ENCODE data around the gene HIBADH. TPM values are rescaled to one million over a fixed set of nuclear protein-coding genes. Genes with fewer than 3 reads are reported as not detected.

HIBADH gene
- total RNA-seq, 2 donors from 2014 or later = 28.2 to 44.4 TPM

DNA sequence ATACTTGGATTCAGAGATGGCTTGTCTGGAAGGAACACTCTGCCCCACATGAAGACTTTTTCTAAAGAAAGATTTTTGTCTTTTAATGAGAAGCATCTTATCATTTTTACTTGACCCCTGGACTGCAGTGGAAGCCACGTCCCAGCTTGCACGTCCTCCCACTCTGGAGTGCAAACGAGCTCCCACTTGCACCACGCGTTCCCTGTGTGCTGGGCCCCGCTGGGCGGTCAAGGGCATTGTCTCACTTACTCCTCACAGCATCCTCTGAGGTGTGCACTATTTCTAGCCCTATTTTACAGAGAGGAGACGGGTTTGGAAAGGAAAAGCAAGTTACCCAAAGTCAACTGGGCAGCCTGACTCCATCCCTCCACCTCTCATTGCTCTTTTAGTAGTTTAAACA lies 175.2 kb downstream of the HIBADH start:
- no peak overlapping the region for H3K9ac ChIP-seq (ENCODE audit: low read depth in 2 of 2, low read length in 2 of 2)
- H3K9me3 ChIP-seq = no peaks in the 10 kb centered on the region
- H3K4me3 ChIP-seq = no peak overlapping the region
- intact Hi-C loops (cut with DNase I) = no loop called here
- TF ChIP-seq, protein P1, sequence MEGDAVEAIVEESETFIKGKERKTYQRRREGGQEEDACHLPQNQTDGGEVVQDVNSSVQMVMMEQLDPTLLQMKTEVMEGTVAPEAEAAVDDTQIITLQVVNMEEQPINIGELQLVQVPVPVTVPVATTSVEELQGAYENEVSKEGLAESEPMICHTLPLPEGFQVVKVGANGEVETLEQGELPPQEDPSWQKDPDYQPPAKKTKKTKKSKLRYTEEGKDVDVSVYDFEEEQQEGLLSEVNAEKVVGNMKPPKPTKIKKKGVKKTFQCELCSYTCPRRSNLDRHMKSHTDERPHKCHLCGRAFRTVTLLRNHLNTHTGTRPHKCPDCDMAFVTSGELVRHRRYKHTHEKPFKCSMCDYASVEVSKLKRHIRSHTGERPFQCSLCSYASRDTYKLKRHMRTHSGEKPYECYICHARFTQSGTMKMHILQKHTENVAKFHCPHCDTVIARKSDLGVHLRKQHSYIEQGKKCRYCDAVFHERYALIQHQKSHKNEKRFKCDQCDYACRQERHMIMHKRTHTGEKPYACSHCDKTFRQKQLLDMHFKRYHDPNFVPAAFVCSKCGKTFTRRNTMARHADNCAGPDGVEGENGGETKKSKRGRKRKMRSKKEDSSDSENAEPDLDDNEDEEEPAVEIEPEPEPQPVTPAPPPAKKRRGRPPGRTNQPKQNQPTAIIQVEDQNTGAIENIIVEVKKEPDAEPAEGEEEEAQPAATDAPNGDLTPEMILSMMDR (IDR thresholded peaks at IDR 0.05) = no peak
- H3K36me3 ChIP-seq = no peaks in the 10 kb centered on the region
- DNase-seq = no peak
- H3K4me1 ChIP-seq = no peaks in the 10 kb centered on the region
- H3K27me3 ChIP-seq = no peaks in the 10 kb centered on the region
- no peak overlapping the region for H3K27ac ChIP-seq

GRCh38 chr7:27484451-27484850 lies 178.2 kb downstream of the HIBADH start:
- intact Hi-C loops (cut with DNase I) = no loop called here
- TF ChIP-seq, protein P1 (IDR thresholded peaks at IDR 0.05) = no peak
- no peak overlapping the region for H3K4me3 ChIP-seq
- no peaks in the 10 kb centered on the region for H3K36me3 ChIP-seq
- no peak overlapping the region for H3K27ac ChIP-seq
- no peaks in the 10 kb centered on the region for H3K27me3 ChIP-seq
- H3K4me1 ChIP-seq = no peaks in the 10 kb centered on the region
- DNase-seq = no peak
- H3K9me3 ChIP-seq = no peaks in the 10 kb centered on the region
- H3K9ac ChIP-seq (ENCODE audit: low read depth in 2 of 2, low read length in 2 of 2) = no peak overlapping the region

DNA sequence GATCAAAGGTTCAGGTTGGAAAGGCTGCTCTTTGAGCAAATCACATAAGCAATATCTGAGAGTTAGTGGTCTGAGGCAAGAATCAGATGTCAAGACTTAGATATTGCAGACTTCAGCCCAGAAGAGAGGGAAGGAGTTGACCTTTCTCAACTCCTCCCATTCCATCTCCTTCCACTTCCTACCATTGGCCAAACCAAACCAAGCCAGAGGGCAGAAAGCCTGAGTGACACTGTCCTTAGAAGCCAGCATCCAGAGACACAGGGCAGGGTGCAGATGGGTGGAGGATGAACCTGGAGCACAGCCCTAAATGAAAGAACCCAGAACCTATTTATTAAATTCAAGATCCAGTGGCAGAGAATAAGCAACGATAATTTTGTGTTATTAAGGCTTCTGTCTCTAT lies 180.5 kb downstream of the HIBADH start:
- Histone ChIP-seq H3K4me1 (no peaks in the 10 kb centered on the region), H3K9me3 (no peaks in the 10 kb centered on the region), H3K4me3 (no peak overlapping the region), H3K27me3 (no peaks in the 10 kb centered on the region), H3K27ac (no peak overlapping the region), H3K9ac (ENCODE audit: low read depth in 2 of 2, low read length in 2 of 2) (no peak overlapping the region), H3K36me3 (no peaks in the 10 kb centered on the region)
- intact Hi-C loops (cut with DNase I) = no loop called here
- no peak for DNase-seq
- TF ChIP-seq, protein P1 (IDR thresholded peaks at IDR 0.05) = no peak

- H3K9me3 ChIP-seq = no peaks in the 10 kb centered on the region
- no peak for DNase-seq
- no peak overlapping the region for H3K27ac ChIP-seq
- intact Hi-C loops (cut with DNase I) = no loop called here
- H3K4me3 ChIP-seq = no peak overlapping the region
- TF ChIP-seq, protein P1 (IDR thresholded peaks at IDR 0.05) = no peak
- H3K9ac ChIP-seq (ENCODE audit: low read depth in 2 of 2, low read length in 2 of 2) = no peak overlapping the region
- H3K27me3 ChIP-seq = no peaks in the 10 kb centered on the region
- H3K36me3 ChIP-seq = no peaks in the 10 kb centered on the region
- H3K4me1 ChIP-seq = no peaks in the 10 kb centered on the region
Measured at GRCh38 chr7:27478556-27478955, 184.1 kb downstream of the HIBADH start.

- TF ChIP-seq, protein P1 (IDR thresholded peaks at IDR 0.05) = no peak
- intact Hi-C loops (cut with DNase I) = no loop called here
- Histone ChIP-seq H3K27me3 (no peaks in the 10 kb centered on the region), H3K36me3 (no peaks in the 10 kb centered on the region), H3K27ac (no peak overlapping the region), H3K9me3 (no peaks in the 10 kb centered on the region), H3K4me1 (no peaks in the 10 kb centered on the region), H3K4me3 (no peak overlapping the region), H3K9ac (ENCODE audit: low read depth in 2 of 2, low read length in 2 of 2) (no peak overlapping the region)
- no peak for DNase-seq
Measured at GRCh38 chr7:27478084-27478483, 184.6 kb downstream of the HIBADH start.

DNA sequence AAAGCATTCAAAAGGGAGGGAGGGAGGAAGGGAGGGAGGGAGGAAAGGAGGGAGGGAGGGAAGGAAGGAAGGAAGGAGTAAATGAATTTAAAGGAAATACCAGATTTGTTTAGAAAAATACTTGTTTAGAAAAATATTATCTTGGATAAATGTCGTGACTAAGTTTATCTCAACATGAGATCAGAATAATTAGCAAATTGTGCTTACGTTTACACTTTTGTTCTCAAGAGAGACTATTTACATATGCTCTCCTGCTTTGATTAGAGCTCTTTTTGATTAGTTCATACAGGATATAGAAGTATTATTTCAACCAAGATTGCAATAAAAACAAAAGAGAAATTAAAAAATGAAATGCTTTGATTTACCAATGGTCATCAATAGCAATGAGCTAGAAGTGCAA lies 186.2 kb downstream of the HIBADH start:
- Histone ChIP-seq H3K27ac (no peak overlapping the region), H3K9ac (ENCODE audit: low read depth in 2 of 2, low read length in 2 of 2) (no peak overlapping the region), H3K36me3 (no peaks in the 10 kb centered on the region), H3K27me3 (no peaks in the 10 kb centered on the region), H3K4me3 (no peak overlapping the region), H3K9me3 (no peaks in the 10 kb centered on the region), H3K4me1 (no peaks in the 10 kb centered on the region)
- TF ChIP-seq, protein P1 (IDR thresholded peaks at IDR 0.05) = no peak
- DNase-seq = no peak
- intact Hi-C loops (cut with DNase I) = no loop called here
